Mesenchymal stem cell (in vitro differentiated cells and primary cell): Measurements from ENCODE around the gene CALML5.

Source experiments
- DNase-seq: peaks from one replicate; pipeline ENCODE4 v3.0.0-alpha.2; 2013
- H2AFZ ChIP-seq: one replicate; pipeline ENCODE4 v1.6.1; 2013; ENCODE audit warnings: low read depth, mild to moderate bottlenecking, control low read depth, inconsistent platforms, low read length, moderate library complexity
- H2AK5ac ChIP-seq: 2 replicates; pipeline ENCODE4 v1.6.1; 2013; ENCODE audit warnings: low read length, moderate library complexity, mild to moderate bottlenecking, inconsistent platforms; ENCODE audit not compliant: severe bottlenecking
- H2BK120ac ChIP-seq: one replicate; pipeline ENCODE4 v1.6.1; 2013; ENCODE audit warnings: low read depth, mild to moderate bottlenecking, inconsistent platforms, low read length, moderate library complexity
- H2BK12ac ChIP-seq, 2 experiments: one replicate each; pipeline ENCODE4 v1.6.1; 2013; ENCODE audit warnings: inconsistent platforms in 2 of 2, low read length in 2 of 2, mild to moderate bottlenecking in 2 of 2, moderate library complexity in 2 of 2, control low read depth in 1 of 2
- H2BK15ac ChIP-seq: one replicate; pipeline ENCODE4 v1.6.1; 2013; ENCODE audit warnings: mild to moderate bottlenecking, low read depth, inconsistent platforms; ENCODE audit not compliant: poor library complexity, severe bottlenecking
- H2BK5ac ChIP-seq: 2 replicates; pipeline ENCODE4 v1.6.1; 2013; ENCODE audit warnings: low read depth, mild to moderate bottlenecking, low read length, control low read depth, inconsistent platforms; ENCODE audit not compliant: poor library complexity, severe bottlenecking
- H3K14ac ChIP-seq, 2 experiments: one replicate each; pipeline ENCODE4 v1.6.1; 2013; ENCODE audit warnings: inconsistent platforms in 2 of 2, low read length in 2 of 2, control low read depth in 1 of 2, mild to moderate bottlenecking in 1 of 2, moderate library complexity in 1 of 2
- H3K18ac ChIP-seq, 2 experiments: one replicate each; pipeline ENCODE4 v1.6.1; 2013; ENCODE audit warnings: inconsistent platforms in 2 of 2, low read length in 2 of 2, control low read depth in 1 of 2, low read depth in 1 of 2, mild to moderate bottlenecking in 1 of 2
- H3K23ac ChIP-seq, 2 experiments: one replicate each; pipeline ENCODE4 v1.6.1; 2013; ENCODE audit warnings: inconsistent platforms in 2 of 2, low read length in 2 of 2, mild to moderate bottlenecking in 2 of 2, moderate library complexity in 2 of 2, control low read depth in 1 of 2
- H3K27ac ChIP-seq: 2 replicates; pipeline ENCODE4 v1.5.1; 2013; ENCODE audit warnings: mild to moderate bottlenecking, moderate library complexity, low read length, control low read depth, inconsistent platforms; ENCODE audit not compliant: poor library complexity, severe bottlenecking
- H3K27me3 ChIP-seq, 2 experiments: 2 replicates each; pipeline versions ENCODE4 v1.6.1 to v1.7.0; 2013; ENCODE audit warnings: low read length in 2 of 2, mild to moderate bottlenecking in 2 of 2, moderate library complexity in 2 of 2, control low read depth in 1 of 2, inconsistent platforms in 1 of 2; ENCODE audit not compliant: control insufficient read depth in 1 of 2, insufficient read depth in 1 of 2
- H3K36me3 ChIP-seq, 2 experiments: 2 replicates each; pipeline versions ENCODE4 v1.6.1 to v1.7.0; 2013; ENCODE audit warnings: low read length in 2 of 2, control low read depth in 1 of 2, inconsistent platforms in 1 of 2, low read depth in 1 of 2, mild to moderate bottlenecking in 1 of 2; ENCODE audit not compliant: insufficient read depth in 2 of 2, control insufficient read depth in 1 of 2
- H3K4ac ChIP-seq, 2 experiments: one replicate each; pipeline ENCODE4 v1.6.1; 2013; ENCODE audit warnings: inconsistent platforms in 2 of 2, low read length in 2 of 2, mild to moderate bottlenecking in 2 of 2, moderate library complexity in 2 of 2, control low read depth in 1 of 2, low read depth in 1 of 2
- H3K4me1 ChIP-seq: 2 replicates; pipeline ENCODE4 v1.6.1; 2013; ENCODE audit warnings: low read depth, low read length, control low read depth; ENCODE audit not compliant: control insufficient read depth, insufficient read depth
- H3K4me2 ChIP-seq: 2 replicates; pipeline ENCODE4 v1.6.1; 2013; ENCODE audit warnings: low read length, mild to moderate bottlenecking, inconsistent platforms; ENCODE audit not compliant: poor library complexity, severe bottlenecking
- H3K4me3 ChIP-seq, 2 experiments: 2 replicates each; pipeline versions ENCODE4 v1.5.1 to v1.7.0; 2013; ENCODE audit warnings: low read length in 2 of 2, mild to moderate bottlenecking in 2 of 2, control low read depth in 1 of 2, low read depth in 1 of 2; ENCODE audit not compliant: insufficient read depth in 1 of 2
- H3K79me1 ChIP-seq: replicated peaks from 2 replicates; pipeline ENCODE4 v1.6.1; 2013; ENCODE audit warnings: mild to moderate bottlenecking, control low read depth, low read length, inconsistent platforms; ENCODE audit not compliant: poor library complexity, severe bottlenecking
- H3K9ac ChIP-seq: 2 replicates; pipeline ENCODE4 v1.7.0; 2013; ENCODE audit warnings: mild to moderate bottlenecking, low read length, moderate library complexity
- H3K9me3 ChIP-seq: 2 replicates; pipeline ENCODE4 v1.7.0; 2013; ENCODE audit warnings: mild to moderate bottlenecking, low read length; ENCODE audit not compliant: control insufficient read depth
- H4K8ac ChIP-seq: one replicate; pipeline ENCODE4 v1.6.1; 2013; ENCODE audit warnings: inconsistent platforms, mild to moderate bottlenecking, low read length, moderate library complexity
- H4K91ac ChIP-seq: one replicate; pipeline ENCODE4 v1.6.1; 2013; ENCODE audit warnings: mild to moderate bottlenecking, low read length, inconsistent platforms
- WGBS: methylation state at CpG from one replicate; pipeline ENCODE4 v1.1.7; 2013; ENCODE audit warnings: mixed read lengths; 5-methylcytosine and 5-hydroxymethylcytosine counted together

Gene CALML5

DNA sequence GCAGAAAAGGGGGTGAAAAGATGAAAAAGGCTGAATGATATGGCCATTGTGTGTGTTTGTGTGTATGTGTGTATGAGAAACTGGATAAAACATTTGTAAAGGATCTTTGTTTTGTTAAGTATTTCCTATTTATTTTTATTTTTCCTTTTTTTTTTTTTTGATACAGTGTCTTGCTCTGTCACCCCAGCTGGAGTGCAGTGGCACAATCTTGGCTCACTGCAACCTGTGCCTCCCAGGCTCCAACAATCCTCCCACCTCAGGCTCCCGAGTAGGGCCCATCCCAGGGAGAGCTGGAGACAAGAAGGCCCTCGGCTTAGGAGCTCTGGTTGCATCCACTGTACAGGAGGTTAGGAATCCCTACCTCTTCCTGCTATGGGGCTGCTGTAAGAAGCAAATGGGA is 6.9 kb upstream of the CALML5 start:
- H3K36me3 ChIP-seq, result peaks cover 0 to 3% of the 10 kb centered on the region in 2 experiments
- H3K27me3 ChIP-seq, result peaks cover 30 to 37% of the 10 kb centered on the region in 2 experiments
- H2AFZ ChIP-seq, result no peak overlapping the region
- H2BK15ac ChIP-seq, result no peak overlapping the region
- no peak overlapping the region for H2BK120ac ChIP-seq
- no peak overlapping the region for H4K91ac ChIP-seq
- no peak overlapping the region for H3K9ac ChIP-seq
- no peak overlapping the region for H3K4ac ChIP-seq
- H3K4me3 ChIP-seq, result no peak overlapping the region
- no peak for DNase-seq
- WGBS, result 80% methylated on average over 1 of the region's 2 CpGs
- H3K4me1 ChIP-seq, result peaks cover 5% of the 10 kb centered on the region
- H2AK5ac ChIP-seq, result no peak overlapping the region
- no peak overlapping the region for H3K23ac ChIP-seq
- no peak overlapping the region for H2BK5ac ChIP-seq
- H3K27ac ChIP-seq, result no peak overlapping the region
- no peaks in the 10 kb centered on the region for H3K9me3 ChIP-seq
- no peak overlapping the region for H3K4me2 ChIP-seq
- no peak overlapping the region for H3K18ac ChIP-seq
- no peaks in the 10 kb centered on the region for H3K79me1 ChIP-seq
- H3K14ac ChIP-seq, result no peak overlapping the region
- no peak overlapping the region for H2BK12ac ChIP-seq
- no peak overlapping the region for H4K8ac ChIP-seq

DNA sequence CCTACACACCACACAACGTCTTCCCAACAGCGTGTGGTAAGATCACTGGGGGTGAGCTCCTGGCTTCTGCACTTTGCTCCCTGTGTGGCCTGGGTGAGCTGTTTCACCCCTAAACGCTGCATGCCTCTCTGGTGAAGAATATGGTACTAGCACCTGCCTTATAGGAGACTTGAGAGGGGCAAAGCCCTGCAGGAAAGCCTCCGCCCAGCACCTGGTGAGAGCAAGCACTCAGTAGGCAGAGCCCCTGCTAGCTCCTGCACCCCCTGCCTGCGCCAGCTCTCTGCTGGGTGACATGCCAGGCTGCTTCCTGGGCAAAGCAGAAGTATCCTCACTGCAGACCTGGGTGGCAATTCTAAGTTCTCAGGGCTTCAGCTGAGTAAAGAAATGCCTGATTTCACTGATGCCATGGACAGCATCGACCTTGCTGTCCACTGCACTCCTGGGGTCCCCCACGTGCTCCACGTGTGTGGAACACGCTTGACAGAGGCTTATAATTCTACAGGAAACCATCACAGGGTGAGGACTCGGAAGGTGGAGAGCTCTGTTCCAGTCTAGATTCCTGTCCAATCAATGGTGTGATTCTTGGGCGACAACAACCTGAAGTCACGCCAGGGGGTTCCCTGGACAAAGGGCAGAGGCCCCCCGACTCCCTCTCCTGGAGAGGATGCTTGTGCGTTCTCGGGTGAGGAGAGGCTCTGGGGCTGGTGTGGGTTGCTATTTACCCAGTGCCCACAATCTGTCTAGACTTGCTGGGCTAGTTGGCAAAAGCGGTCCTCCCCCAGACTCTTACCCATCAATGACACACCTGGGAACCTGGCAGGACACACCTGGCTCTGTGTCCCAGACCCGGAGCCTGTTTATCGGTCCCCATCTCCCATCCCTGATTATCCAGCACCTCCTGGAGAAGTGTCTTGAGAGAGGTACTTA is 5.0 kb upstream of the CALML5 start:
- Histone ChIP-seq H2AFZ (no peak overlapping the region), H3K27me3 (peaks cover 48 to 54% of the 10 kb centered on the region in 2 experiments), H3K27ac (no peak overlapping the region), H3K9me3 (no peaks in the 10 kb centered on the region), H3K4me1 (peaks cover 5% of the 10 kb centered on the region), H4K8ac (no peak overlapping the region), H3K4me2 (no peak overlapping the region), H3K4ac (no peak overlapping the region), H3K18ac (no peak overlapping the region), H3K9ac (no peak overlapping the region), H3K23ac (no peak overlapping the region), H2BK5ac (no peak overlapping the region), H2BK12ac (no peak overlapping the region), H2AK5ac (no peak overlapping the region), H3K4me3 (no peak overlapping the region), H2BK120ac (no peak overlapping the region), H3K14ac (no peak overlapping the region), H3K36me3 (peaks cover 0 to 3% of the 10 kb centered on the region in 2 experiments), H3K79me1 (no peaks in the 10 kb centered on the region), H4K91ac (peak overlapping the region; percentile 18), H2BK15ac (no peak overlapping the region)
- no peak for DNase-seq
- WGBS, result 80% methylated on average over 15 of the region's 18 CpGs

DNA sequence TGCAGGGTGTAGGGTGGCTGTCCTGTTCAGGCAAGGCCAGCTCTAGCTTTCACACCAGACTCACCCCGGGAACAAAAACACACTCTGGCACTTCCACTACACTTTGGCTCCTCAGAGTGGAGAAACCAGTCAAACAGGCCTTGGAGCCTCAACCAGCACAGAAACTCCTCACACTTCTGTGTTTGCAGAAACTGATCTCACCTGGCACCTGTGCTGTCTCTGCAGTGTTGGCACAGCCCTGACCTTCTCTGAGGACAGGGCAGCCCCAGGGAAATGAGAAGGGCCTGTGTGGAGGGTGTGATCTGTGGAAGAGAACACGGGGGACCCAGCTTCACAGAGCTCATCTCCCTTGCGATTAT is 4.1 kb upstream of the CALML5 start:
- H3K27ac ChIP-seq, result no peak overlapping the region
- H3K36me3 ChIP-seq, result peaks cover 0 to 3% of the 10 kb centered on the region in 2 experiments
- H2BK120ac ChIP-seq, result no peak overlapping the region
- H3K4me3 ChIP-seq, result no peak overlapping the region
- H2BK5ac ChIP-seq, result no peak overlapping the region
- no peak overlapping the region for H3K23ac ChIP-seq
- 90% methylated on average over 2 of the region's 3 CpGs for WGBS
- no peak overlapping the region for H2BK12ac ChIP-seq
- no peaks in the 10 kb centered on the region for H3K79me1 ChIP-seq
- H4K91ac ChIP-seq, result no peak overlapping the region
- H3K4me2 ChIP-seq, result no peak overlapping the region
- no peak overlapping the region for H3K4ac ChIP-seq
- H4K8ac ChIP-seq, result no peak overlapping the region
- H2AK5ac ChIP-seq, result no peak overlapping the region
- peaks cover 49 to 54% of the 10 kb centered on the region in 2 experiments for H3K27me3 ChIP-seq
- peak overlapping the region in 1 of 2 experiments; percentile 3 for H3K14ac ChIP-seq
- H2BK15ac ChIP-seq, result no peak overlapping the region
- no peak overlapping the region for H3K9ac ChIP-seq
- H2AFZ ChIP-seq, result no peak overlapping the region
- no peak for DNase-seq
- no peak overlapping the region for H3K18ac ChIP-seq
- no peaks in the 10 kb centered on the region for H3K9me3 ChIP-seq
- peaks cover 5% of the 10 kb centered on the region for H3K4me1 ChIP-seq

DNA sequence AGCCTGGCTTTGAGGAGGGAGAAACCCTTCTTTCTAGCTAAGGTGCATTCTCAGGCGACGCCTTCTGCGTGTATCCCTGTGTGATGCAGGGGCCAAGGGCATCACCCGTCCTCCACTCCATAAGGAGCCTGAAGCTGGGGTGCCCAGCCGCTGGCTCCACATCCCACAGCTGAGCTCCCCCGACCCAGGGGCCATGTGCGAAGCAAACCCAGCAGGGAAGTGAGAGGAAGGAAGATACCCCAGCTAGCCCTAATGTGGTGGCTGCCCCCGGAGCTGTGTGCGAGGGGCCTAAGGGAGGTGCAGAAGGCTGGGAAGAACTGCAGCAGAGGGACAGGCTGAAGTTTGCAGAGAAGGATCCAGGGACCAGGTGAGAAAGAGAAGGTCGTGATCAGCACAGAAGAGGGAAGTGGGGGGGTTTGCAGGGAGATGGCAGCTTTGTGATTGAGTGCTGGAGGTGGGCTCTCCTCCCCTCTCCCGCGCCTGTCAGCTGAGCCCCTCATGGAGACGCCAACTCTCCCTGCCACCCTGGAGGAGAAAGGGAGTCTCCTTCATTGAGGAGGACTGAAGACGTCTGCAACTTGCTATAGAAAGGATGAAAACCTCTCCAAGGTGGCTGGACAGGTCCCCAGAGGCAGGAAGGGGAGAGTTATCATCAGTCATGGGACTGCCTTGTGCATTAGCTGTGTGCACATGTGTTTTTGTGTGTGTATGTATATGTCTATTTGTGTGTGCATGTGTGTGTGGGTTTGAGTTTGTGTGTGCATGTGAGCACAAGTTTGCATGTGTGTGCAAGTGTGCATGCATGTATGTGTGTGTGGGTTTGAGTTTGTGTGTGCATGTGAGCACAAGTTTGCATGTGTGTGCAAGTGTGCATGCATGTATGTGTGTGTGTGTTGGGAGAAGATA is 3.5 kb upstream of the CALML5 start:
- WGBS, result 90% methylated on average over 14 of the region's 14 CpGs
- Histone ChIP-seq H3K18ac (no peak overlapping the region), H3K9me3 (no peaks in the 10 kb centered on the region), H3K4me2 (no peak overlapping the region), H2BK15ac (no peak overlapping the region), H3K14ac (peak overlapping the region in 1 of 2 experiments; percentile 3), H3K79me1 (no peaks in the 10 kb centered on the region), H2AK5ac (no peak overlapping the region), H3K36me3 (peaks cover 0 to 1% of the 10 kb centered on the region in 2 experiments), H2BK5ac (no peak overlapping the region), H2BK12ac (no peak overlapping the region), H4K8ac (no peak overlapping the region), H3K23ac (no peak overlapping the region), H3K4ac (no peak overlapping the region), H4K91ac (no peak overlapping the region), H3K27me3 (peaks cover 49 to 54% of the 10 kb centered on the region in 2 experiments), H3K4me3 (no peak overlapping the region), H3K9ac (no peak overlapping the region), H2BK120ac (no peak overlapping the region), H2AFZ (no peak overlapping the region), H3K4me1 (peaks cover 5% of the 10 kb centered on the region), H3K27ac (no peak overlapping the region)
- no peak for DNase-seq
